Liver (tissue), 3 donors: ENCODE data around the gene SH3PXD2B.
A peak's percentile ranks its signal among the peaks of the same experiment; 100 is the strongest.

ENCODE experiments used
- CTCF ChIP-seq: fragments of 150-350 bp; IDR thresholded peaks from 2 replicates; pipeline ENCODE4 v1.5.1; 2017; ENCODE audit warnings: improper control_type of control experiment, low read depth, low read length; ENCODE audit not compliant: missing input control
- HNF4A ChIP-seq, 2 donors: conservative IDR thresholded peaks; 2 replicates each; pipeline ENCODE4 v1.6.1; 2016; ENCODE audit warnings: antibody characterized with exemption in 2 of 2, mild to moderate bottlenecking in 2 of 2
- MAX ChIP-seq: IDR thresholded peaks from 2 replicates; pipeline ENCODE4 v1.6.1; 2016; ENCODE audit warnings: antibody characterized with exemption
- donor health status: healthy.
- donor health status: healthy.

GRCh38 chr5:172293054-172293744 lies 161.1 kb downstream of the SH3PXD2B start:
- TF ChIP-seq MAX (no peak), HNF4A (conservative IDR thresholded peaks at IDR 0.05) (no peak), CTCF (peak; percentile 89)
